Measurements from ENCODE around the gene DNASE2.

The DNASE2 gene

DNA sequence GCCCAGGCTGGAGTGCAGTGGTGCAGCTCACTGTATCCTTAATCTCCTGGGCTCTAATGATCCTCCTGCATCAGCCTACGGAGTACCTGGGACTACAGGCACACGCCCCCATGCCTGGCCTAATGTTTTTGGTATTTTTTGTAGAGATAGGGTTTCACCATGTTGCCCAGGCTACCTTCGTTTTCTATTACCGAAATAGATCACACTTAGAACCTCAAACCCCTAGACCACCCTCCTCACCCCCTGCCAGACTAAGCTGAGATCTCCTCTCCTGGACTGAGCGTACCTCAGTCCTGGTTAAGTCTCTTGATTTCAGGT is 5.4 kb upstream of the DNASE2 start:
- no peak for DNase-seq

- DNase-seq: no peak
These were observed 4.8 kb upstream of the DNASE2 start for GRCh38 chr19:12885749-12886650.

DNA sequence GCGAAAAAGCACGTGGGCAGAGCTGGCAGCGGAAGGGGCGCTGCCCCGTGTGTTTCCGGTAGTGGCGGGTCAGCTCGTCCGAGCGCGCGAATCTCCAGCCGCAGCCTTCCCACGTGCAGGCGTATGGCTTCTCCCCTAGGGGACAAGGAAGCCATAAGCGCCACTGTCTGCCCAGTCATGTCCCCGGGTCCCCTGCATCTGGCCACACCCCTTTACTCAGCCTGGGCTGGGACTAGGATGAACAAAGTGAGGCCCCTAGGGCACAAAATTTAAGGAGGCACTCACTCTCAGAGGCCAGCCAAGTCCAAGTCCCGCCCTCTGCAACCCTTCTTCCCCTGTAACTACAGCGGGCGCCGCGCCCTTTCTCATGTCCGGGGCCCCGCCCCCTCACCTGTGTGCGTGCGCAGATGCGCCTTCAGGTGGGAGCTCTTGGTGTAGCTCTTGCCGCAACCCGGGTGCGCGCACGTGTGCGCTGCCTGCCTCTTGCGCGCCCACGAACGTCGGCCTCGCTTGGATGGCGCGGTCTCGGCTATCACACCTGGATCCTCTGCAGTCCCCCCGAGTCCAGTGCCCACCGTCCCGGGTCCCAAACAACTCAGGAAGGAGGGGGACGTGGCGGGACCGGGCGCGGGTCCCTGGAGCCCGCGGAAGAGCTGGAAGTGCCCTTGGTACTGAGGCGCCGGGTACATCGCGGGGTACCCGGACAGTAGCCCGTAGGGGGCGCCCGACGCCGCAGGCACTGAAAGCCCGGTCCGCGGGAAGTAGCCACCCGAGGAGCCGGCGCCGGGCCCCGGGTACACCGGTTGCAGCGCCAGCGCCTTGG is 3.9 kb upstream of the DNASE2 start:
- DNase-seq: no peak

GRCh38 chr19:12884627-12884925 is 3.3 kb upstream of the DNASE2 start:
- DNase-seq: no peak

- DNase-seq: no peak
These were observed 3.0 kb upstream of the DNASE2 start for GRCh38 chr19:12884202-12884601.

DNA sequence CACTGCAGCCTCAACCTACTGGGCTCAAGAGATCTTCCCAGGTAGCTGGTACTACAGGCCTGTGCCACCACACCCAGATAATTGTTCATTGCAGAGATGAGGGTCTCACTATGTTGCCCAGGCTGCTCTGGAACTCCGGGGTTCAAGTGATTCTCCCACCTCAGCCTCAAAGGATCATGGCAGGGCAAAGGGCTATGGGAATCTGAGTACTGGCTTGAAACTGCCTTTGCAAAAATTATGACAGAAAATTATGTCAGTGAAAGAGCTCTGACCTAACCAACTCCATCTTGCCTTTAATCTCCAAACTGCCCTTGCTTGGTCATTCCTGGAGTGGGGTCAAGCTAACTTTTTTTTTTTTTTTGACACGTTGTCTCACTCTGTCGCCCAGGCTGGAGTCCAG is 1.3 kb upstream of the DNASE2 start:
- no peak for DNase-seq

DNA sequence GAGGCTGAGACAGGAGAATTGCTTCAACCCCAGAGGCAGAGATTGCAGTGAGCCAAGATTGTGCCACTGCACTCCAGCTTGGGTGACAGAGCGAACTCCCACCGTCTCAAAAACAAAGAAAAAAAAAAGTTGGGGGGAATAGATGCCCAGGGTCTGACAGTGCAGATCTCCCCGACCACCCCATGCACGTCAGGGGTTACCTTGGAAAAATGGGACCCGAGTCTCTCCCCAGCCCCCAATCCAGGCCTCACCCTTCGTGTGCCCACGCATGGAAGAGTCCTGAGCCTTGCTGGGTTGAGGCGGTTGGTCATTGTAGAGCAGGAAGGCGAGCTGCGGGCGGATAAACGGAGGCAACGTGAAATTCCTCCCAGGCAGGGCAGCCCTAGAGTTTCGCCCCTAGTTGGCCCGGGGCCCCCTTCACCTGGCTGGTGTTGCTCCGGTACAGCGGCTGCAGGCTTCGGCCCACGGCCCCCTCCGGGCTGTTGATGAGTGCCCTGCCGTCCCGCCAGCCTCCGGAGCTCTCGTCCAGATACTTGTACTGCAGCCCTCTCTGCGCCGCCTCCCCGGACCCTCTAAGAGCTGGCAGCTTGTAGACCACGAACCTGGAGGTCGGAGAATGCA is 588 bp downstream of the DNASE2 start:
- no peak for DNase-seq

GRCh38 chr19:12875086-12875485 is 6.2 kb downstream of the DNASE2 start:
- no peak for DNase-seq

- DNase-seq: no peak
These were observed 7.1 kb downstream of the DNASE2 start for GRCh38 chr19:12873891-12874745.

DNA sequence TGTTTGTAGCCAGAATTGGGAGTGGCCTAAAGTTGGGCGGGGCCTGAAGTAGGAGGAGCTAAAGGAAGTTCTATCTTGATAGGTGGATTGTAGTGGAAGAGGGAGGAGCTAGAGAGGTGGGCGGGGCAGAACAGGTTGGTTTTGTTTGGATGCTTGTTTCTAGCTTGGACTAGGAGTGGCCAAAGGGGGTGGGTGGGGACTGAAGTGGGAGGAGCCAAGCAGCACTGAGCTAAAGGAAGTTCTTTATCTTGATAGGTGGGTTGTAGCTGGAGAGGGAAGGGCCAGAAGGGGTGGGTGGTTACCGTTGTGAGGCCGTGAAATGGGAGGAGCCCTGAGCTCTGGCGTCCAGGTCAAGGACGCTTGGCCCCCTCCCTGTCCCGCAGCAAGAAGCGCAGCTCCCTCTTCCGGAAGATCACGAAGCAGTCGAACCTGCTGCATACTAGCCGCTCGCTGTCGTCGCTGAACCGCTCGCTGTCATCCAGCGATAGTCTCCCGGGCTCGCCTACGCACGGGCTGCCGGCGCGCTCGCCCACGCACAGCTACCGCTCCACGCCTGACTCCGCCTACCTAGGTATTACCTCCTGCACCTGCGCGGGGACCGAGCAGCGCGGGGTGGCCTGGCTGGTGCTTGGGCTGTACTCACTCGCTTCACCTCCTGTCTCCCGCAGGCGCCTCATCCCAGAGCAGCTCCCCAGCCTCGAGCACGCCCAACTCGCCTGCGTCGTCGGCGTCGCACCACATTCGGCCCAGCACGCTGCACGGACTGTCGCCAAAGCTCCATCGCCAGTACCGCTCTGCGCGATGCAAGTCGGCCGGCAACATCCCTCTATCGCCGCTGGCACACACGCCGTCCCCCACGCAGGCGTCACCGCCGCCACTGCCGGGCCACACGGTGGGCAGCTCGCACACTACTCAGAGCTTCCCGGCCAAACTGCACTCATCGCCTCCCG is 8.0 kb downstream of the DNASE2 start:
- DNase-seq: no peak

GRCh38 chr19:12872255-12872654 is 9.0 kb downstream of the DNASE2 start:
- no peak for DNase-seq

DNA sequence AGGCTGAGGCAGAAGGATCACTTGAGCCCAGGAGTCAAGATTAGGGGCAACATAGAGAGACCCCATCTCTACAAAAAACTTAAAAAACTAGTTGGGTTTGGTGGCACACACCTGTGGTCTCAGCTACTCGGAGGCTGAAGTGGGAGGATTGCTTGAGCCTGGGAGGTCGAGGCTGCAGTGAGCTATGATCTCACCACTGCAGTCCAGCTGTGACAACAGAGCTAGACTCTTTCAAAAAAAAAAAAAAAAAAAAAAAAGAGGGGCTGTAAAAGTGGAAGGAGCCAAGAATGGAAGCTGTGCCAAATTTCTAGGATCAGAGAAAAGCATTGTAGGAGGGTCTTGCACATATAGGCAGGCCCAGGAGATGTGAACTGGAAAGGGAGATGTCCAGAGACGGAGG is 9.6 kb downstream of the DNASE2 start:
- no peak for DNase-seq

DNA sequence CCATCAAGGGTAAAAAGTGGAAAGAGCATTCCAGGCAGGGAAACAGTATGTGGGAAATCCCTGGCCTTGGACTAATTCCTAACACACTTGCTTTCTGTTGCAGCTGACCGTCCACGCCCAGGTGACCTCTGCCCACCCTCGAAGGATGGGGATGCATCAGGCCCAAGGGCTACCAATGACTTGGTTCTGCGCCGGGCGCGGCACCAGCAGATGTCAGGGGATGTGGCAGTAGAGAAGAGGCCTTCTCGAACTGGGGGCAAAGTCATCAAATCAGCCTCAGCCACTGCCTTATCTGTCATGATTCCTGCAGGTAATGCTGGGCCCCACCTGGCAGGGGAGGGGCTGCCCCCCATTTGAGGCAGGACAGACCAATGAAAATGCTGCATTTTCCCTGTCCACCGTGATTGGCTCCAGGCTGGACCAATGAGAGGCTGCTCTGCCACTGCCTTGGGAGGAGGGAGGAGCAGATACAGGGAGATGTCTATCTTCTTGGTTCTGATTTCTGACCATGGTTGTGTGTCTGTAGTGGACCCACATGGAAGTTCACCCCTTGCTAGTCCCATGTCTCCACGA is 12.6 kb downstream of the DNASE2 start:
- DNase-seq: no peak

DNA sequence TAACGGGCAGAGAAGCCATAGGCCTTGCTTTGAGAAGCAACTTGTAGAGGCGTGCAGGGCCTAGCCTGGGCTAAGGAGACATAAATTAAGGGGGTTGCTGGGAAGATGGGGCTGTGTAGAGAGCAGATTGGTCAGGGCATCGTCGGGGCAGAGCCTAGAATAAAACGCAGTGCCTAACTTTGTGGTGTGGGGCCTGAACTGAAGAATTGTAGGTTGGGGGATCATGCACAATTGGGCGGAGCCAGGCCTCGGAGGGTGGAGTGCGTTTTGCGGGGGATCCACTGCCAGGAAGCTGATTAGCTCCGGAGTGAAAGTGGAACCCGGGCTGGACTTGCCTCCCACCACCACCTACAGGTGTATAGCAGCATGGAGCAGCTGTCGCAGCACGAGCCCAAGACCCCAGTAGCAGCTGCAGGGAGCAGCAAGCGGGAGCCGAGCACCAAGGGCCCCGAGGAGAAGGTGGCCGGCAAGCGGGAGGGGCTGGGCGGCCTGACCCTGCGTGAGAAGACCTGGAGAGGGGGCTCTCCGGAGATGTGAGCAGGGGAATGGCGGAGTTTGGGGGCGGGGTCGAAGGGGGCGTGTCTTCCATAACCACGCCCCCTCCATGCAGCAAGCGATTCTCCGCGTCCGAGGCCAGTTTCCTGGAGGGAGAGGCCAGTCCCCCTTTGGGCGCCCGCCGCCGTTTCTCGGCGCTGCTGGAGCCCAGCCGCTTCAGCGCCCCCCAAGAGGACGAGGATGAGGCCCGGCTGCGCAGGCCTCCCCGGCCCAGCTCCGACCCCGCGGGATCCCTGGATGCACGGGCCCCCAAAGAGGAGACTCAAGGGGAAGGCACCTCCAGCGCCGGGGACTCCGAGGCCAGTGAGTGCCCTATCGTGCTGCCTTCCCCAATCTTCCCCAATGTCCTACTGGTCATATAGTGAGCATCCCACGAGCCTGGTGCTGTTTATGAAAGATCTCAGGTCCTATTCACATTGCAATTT is 13.8 kb downstream of the DNASE2 start:
- no peak for DNase-seq

- DNase-seq: no peak
These were observed 14.7 kb downstream of the DNASE2 start for GRCh38 chr19:12866416-12867119.

GRCh38 chr19:12865746-12866415 is 15.4 kb downstream of the DNASE2 start:
- no peak for DNase-seq

GRCh38 chr19:12864721-12865715 is 16.2 kb downstream of the DNASE2 start:
- no peak for DNase-seq

DNA sequence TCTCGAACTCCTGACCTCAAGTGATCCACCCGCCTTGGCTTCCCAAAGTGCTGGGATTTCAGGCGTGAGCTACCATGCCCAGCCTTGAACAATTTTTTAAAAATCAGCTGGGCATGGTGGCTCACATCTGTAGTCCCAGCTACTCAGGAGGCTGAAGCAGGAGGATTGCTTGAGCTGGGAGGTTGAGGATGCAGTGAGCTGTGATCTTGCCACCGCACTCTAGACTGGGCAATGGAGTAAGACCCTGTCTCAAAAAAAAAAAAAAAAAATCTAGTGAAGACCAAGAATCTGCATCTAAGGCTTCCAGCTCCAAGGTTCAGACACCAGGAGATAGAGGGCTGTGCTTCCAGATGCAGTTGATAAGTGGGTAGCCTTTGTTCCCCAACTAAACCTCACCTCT is 17.1 kb downstream of the DNASE2 start:
- DNase-seq: no peak
